Immature natural killer cell (primary cell): ENCODE results near the gene PRDX3. TPM values are rescaled to one million over a fixed set of nuclear protein-coding genes. Genes with fewer than 3 reads are reported as not detected.

Experiments
- DNase-seq, 3 donors: peaks; one replicate each; pipeline ENCODE4 v3.0.0; 2022; ENCODE audit warnings: mixed read lengths in 1 of 3
- H3K27ac Mint-ChIP-seq, 6 donors: one replicate each; pipeline ENCODE4 v1.8.0; 2020; ENCODE audit warnings: mixed read lengths in 6 of 6, mild to moderate bottlenecking in 5 of 6, inconsistent platforms in 4 of 6, moderate library complexity in 3 of 6
- H3K27me3 Mint-ChIP-seq, 3 donors: one replicate each; pipeline ENCODE4 v1.8.0; 2020 to 2021; ENCODE audit warnings: low read depth in 3 of 3, mild to moderate bottlenecking in 3 of 3, mixed read lengths in 3 of 3, moderate library complexity in 3 of 3, inconsistent platforms in 1 of 3
- H3K36me3 Mint-ChIP-seq, 3 donors: one replicate each; pipeline ENCODE4 v1.8.0; 2020; ENCODE audit warnings: mixed read lengths in 3 of 3, inconsistent platforms in 2 of 3, mild to moderate bottlenecking in 2 of 3
- H3K4me1 Mint-ChIP-seq, 2 donors: one replicate each; pipeline ENCODE4 v1.8.0; 2020; ENCODE audit warnings: inconsistent platforms in 2 of 2, mild to moderate bottlenecking in 2 of 2, mixed read lengths in 2 of 2, moderate library complexity in 1 of 2
- H3K4me3 Mint-ChIP-seq, 5 donors: one replicate each; pipeline ENCODE4 v1.8.0; 2020; ENCODE audit warnings: mild to moderate bottlenecking in 5 of 5, mixed read lengths in 5 of 5, inconsistent platforms in 3 of 5, moderate library complexity in 3 of 5
- H3K9me3 Mint-ChIP-seq, 6 donors: one replicate each; pipeline ENCODE4 v1.8.0; 2020; ENCODE audit warnings: mild to moderate bottlenecking in 6 of 6, mixed read lengths in 6 of 6, inconsistent platforms in 4 of 6, moderate library complexity in 3 of 6
- polyA plus RNA-seq, 3 donors: library from polyadenylated mRNA; unstranded; fragments of 300-500 nt; fragmentation: Illumina TruSeq; gene quantifications; one replicate each; pipeline ENCODE4 v1.2.3, GENCODE V29; 2021

Gene PRDX3
- polyA plus RNA-seq, result 10 to 100 TPM; 61.6 to 99.8 (median 76.5) TPM

DNA sequence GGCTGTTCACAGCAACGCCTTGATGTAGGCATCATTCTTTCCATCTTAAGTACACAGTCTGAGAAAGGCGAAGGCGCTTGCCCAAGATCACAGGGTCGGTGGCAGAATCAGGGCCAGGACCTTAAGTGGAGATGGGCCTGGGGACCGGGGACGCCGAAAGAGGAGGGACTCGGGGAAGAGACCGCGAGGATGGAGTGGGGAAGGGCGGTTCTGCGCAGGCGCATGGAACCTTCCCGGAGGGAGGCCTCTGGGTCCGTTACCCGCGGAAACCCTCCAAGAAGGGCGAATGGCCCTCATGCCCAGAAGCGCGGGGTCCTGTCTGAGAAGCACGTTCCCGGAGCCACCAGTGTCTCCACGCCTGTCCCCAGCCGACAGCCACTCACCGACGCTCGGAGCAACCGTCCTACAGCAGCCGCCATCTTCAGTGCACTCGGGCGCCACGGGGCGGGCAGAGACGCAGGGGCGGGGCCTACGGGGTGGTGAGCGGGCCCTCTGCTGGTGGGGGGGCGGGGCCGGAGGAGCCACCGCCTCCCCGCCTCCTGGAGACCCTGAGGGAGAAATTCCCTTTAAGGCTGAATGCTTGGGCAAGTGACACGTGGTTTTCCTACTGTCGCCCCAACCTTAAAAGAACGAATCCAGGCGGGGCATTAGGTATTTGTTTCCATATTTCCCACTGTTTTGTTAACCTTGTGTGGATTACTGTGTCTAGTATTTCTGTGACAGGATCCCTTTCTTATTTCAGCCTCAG is at the start of gene PRDX3:
Gene PRDX3 (minus strand): TSS at position 441 of the 748 bp plus-strand sequence. CDS start 22 bp downstream, at position 419.
- Mint-ChIP-seq H3K36me3 (peaks cover 0 to 5% (median 4%) of the 10 kb centered on the region in 3 donors), H3K4me1 (peaks cover 19 to 37% of the 10 kb centered on the region in 2 donors), H3K27ac (peak within 1 kb of the TSS; percentile 88 to 95 (median 91)), H3K4me3 (peak within 1 kb of the TSS; percentile 92 to 99 (median 95)), H3K27me3 (peaks cover 0 to 6% (median 2%) of the 10 kb centered on the region in 3 donors), H3K9me3 (peaks cover 0 to 2% (median 0%) of the 10 kb centered on the region in 6 donors)
- DNase-seq, result peak; percentile 85 to 88 (median 88)

DNA sequence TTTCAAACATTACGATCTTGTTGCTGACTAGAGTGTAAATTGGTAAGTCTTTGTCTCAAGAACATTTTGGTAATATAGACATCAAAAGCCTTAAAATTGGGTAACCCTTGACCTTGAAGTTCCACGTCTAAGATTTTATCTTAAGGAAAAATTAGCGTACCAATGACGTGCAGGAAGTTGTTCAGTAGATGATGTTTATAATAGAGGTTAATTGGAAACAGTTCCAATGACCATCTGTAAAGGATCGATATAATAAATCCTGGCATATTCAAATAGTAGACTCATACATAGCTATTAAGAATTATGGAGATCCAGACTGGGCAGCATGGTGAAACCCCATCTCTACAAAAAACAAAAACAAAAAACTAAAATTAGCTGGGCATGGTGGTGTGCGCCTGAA is 49.2 kb upstream of the PRDX3 start:
- Mint-ChIP-seq H3K4me3 (no peak overlapping the region), H3K9me3 (no peaks in the 10 kb centered on the region), H3K36me3 (peaks cover 0 to 4% (median 0%) of the 10 kb centered on the region in 3 donors), H3K27me3 (peaks cover 0 to 4% (median 2%) of the 10 kb centered on the region in 3 donors), H3K27ac (no peak overlapping the region), H3K4me1 (peaks cover 24 to 35% of the 10 kb centered on the region in 2 donors)
- DNase-seq, result no peak

DNA sequence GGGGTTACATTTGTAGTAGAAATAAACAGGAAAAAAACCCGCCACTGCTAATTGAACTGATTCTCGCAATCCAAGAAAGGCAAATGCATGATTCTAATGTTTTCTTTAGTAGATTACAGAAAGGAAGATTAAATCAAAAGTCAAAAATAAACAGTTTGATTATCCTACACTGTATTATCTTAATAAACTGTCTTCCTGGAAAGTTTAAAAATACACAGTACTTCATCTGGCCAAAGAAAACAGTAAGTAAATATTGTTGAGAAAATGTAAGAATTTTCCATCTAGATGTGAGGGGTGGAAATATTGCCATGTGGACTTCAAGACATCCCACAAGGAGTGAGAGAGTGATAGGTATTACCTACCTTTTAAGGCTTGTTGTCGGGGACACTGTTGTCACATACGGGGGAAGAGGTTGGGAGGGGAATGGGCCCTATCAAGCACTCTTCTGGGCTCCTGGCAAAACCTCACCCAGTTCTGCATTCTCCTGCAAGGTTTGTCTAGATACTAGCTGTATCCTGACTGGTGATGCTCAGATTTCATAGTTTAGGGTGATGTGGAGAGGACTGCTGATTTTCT is 46.6 kb upstream of the PRDX3 start:
- H3K9me3 Mint-ChIP-seq, result no peaks in the 10 kb centered on the region
- H3K36me3 Mint-ChIP-seq, result peaks cover 0 to 3% (median 0%) of the 10 kb centered on the region in 3 donors
- H3K4me1 Mint-ChIP-seq, result peaks cover 16 to 25% of the 10 kb centered on the region in 2 donors
- H3K27me3 Mint-ChIP-seq, result peaks cover 0 to 2% (median 2%) of the 10 kb centered on the region in 3 donors
- H3K27ac Mint-ChIP-seq, result peak overlapping the region in 1 of 6 donors; percentile 15
- DNase-seq, result no peak
- H3K4me3 Mint-ChIP-seq, result no peak overlapping the region

DNA sequence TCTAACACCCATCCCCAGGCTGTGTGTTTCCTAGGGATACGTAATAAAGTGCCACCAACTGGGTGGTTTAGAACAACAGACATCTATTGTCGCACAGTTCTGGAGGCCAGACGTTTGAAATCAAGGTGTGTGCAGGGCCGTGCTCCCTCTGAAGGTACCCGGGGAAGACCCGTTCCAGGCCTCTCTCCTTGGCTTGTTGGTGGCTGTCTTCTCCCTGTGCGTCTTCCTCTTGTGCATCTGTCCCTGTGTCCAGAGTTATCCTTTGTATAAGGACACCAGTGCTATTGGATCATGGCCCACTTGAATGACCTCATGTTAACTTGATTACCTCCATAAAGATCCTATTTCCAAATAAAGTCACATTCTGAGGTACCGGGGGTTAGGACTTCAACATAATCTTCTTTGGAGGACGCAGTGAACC is 44.4 kb upstream of the PRDX3 start:
- Mint-ChIP-seq H3K9me3 (no peaks in the 10 kb centered on the region), H3K27ac (peak overlapping the region in 1 of 6 donors; percentile 47), H3K27me3 (peaks cover 0 to 2% (median 0%) of the 10 kb centered on the region in 3 donors), H3K4me3 (no peak overlapping the region), H3K4me1 (peaks cover 9 to 21% of the 10 kb centered on the region in 2 donors), H3K36me3 (peaks cover 0 to 3% (median 0%) of the 10 kb centered on the region in 3 donors)
- no peak for DNase-seq

DNA sequence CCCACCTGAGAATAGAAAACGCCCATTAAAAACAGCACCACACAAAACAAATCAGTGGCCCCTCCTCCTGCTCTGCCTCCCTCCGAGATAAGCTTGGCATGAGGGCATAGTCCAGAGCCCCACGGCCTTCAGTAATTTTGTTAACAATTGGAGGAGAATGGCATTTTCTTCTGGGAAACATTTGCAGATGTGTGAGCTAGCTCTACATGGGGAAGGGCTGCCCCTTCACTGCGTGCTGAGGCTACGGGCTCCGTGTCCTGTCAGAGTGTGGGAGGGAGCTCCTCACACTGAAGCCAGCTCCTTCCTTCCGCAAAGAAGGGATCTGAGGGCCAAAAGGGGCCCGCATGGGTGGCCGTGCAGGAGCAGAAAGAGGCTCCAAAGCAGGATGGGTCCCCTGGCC is 43.9 kb upstream of the PRDX3 start:
- Mint-ChIP-seq H3K9me3 (no peaks in the 10 kb centered on the region), H3K27me3 (peaks cover 0 to 2% (median 0%) of the 10 kb centered on the region in 3 donors), H3K4me3 (no peak overlapping the region), H3K4me1 (peaks cover 9 to 21% of the 10 kb centered on the region in 2 donors), H3K27ac (no peak overlapping the region), H3K36me3 (peaks cover 0 to 3% (median 0%) of the 10 kb centered on the region in 3 donors)
- no peak for DNase-seq

DNA sequence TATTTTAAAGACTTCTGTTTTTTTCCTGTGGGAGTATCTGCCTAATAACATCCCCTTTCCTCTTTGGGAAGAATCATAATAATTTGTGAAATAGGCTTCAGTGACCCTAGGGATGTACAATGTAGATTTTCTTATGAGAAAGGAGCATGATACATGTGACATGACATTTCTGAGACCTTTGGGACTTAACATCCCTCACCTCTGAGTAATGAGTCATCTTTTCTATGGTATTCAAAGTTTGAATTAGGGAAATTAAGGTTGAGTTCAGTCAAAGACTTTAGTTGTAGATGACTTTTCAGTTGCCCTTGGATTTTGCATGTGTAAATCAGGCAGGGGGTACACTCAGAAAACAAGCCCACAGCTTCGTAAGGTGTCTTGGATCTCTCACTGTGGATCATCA is 43.1 kb upstream of the PRDX3 start:
- H3K27me3 Mint-ChIP-seq, result no peaks in the 10 kb centered on the region
- no peak for DNase-seq
- H3K36me3 Mint-ChIP-seq, result peaks cover 0 to 3% (median 0%) of the 10 kb centered on the region in 3 donors
- peak overlapping the region in 1 of 6 donors; percentile 12 for H3K27ac Mint-ChIP-seq
- no peaks in the 10 kb centered on the region for H3K9me3 Mint-ChIP-seq
- no peak overlapping the region for H3K4me3 Mint-ChIP-seq
- H3K4me1 Mint-ChIP-seq, result peaks cover 9 to 21% of the 10 kb centered on the region in 2 donors

DNA sequence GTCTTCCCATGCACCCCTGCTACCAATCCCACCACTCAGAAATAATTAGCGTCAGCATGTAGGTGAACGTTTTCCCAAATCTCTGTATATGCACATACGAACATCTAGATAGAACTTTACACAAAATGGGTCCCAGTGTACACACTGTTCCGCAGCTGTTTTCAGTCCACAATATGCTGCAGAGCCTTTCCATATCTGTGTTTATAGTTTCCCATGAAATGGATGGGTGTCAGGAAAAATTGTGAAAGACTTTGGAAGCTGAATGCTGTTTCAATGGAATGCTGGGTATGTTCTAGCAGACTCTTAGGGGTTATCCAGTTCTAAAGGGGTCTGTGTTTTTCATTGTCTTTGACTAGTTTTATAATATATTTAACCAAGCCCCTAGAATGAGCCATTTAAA is 42.6 kb upstream of the PRDX3 start:
- H3K27ac Mint-ChIP-seq, result peak overlapping the region in 2 of 6 donors; percentile 69 to 77
- H3K36me3 Mint-ChIP-seq, result peaks cover 0 to 3% (median 0%) of the 10 kb centered on the region in 3 donors
- H3K27me3 Mint-ChIP-seq, result peaks cover 0 to 2% (median 0%) of the 10 kb centered on the region in 3 donors
- H3K9me3 Mint-ChIP-seq, result no peaks in the 10 kb centered on the region
- peaks cover 9 to 21% of the 10 kb centered on the region in 2 donors for H3K4me1 Mint-ChIP-seq
- no peak for DNase-seq
- H3K4me3 Mint-ChIP-seq, result no peak overlapping the region

DNA sequence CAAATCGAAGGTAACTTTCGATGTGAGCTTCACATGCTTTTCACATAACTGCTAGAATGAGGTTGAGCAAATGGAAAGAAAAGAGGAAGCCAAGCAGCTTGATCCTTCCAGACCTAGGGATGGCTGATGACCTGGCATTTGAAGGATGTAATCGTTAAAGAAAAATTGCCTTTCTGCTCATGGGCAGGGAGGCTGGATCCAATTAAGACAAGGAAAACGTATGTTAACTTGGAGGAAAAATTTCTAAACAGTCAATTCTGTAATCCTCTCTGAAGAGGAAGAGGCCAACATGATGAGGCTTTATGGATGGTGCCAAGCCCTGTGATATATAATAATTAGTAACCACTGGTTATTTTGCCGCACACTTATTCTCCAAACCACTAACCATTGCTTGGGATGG is 41.3 kb upstream of the PRDX3 start:
- no peak overlapping the region for H3K27ac Mint-ChIP-seq
- peaks cover 0 to 3% (median 0%) of the 10 kb centered on the region in 3 donors for H3K36me3 Mint-ChIP-seq
- H3K27me3 Mint-ChIP-seq, result peaks cover 0 to 4% (median 0%) of the 10 kb centered on the region in 3 donors
- peaks cover 9 to 17% of the 10 kb centered on the region in 2 donors for H3K4me1 Mint-ChIP-seq
- H3K4me3 Mint-ChIP-seq, result no peak overlapping the region
- DNase-seq, result no peak
- H3K9me3 Mint-ChIP-seq, result no peaks in the 10 kb centered on the region

DNA sequence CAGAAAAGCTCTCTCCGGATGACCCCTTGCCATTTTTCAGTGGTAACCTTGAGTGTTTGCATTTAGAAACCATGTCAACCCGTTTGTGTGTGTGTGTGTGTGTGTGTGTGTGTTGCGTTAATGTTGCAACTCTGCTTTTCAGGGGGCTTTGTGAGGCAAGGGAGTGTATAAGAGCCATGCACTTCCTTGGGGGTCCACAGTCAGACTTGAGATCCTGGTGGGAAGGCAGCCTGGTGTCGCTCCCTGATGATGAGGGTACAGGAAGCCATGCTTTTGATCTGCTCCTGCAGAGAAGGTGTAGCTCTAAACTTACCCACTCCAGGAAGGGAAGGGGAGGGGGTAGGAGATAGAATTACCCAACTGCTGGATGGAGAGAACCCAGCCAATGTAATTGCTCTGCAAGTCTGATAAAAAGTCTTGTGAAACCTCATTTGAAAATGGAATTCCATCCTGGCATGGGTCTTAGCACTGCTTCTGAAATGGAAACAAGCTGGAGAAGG is 39.4 kb upstream of the PRDX3 start:
- Mint-ChIP-seq H3K9me3 (no peaks in the 10 kb centered on the region), H3K36me3 (peaks cover 0 to 3% (median 0%) of the 10 kb centered on the region in 3 donors), H3K4me1 (peaks cover 24% of the 10 kb centered on the region in 2 donors), H3K27ac (peak overlapping the region in 2 of 6 donors; percentile 55 to 72), H3K27me3 (peaks cover 0 to 4% (median 2%) of the 10 kb centered on the region in 3 donors), H3K4me3 (no peak overlapping the region)
- DNase-seq, result no peak

DNA sequence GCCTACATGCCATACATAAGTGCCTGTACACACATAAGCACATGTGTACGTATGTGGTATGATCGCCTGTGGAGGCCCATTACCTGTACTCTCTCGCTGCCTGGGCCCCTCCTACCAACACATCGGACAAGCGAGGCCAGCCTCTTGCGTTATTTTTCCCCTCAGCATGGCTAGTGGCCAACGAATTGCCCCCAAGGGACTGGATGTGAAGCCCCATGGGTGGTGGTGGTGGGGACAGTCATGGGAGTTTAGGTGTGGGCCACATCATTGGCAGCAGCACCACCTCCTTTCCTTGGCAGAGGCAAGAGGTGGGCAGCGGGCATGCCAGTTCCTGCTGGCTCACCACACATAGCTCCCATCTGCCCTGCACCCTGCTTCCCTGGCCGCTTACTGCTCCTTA is 38.8 kb upstream of the PRDX3 start:
- no peaks in the 10 kb centered on the region for H3K9me3 Mint-ChIP-seq
- peaks cover 0 to 3% (median 0%) of the 10 kb centered on the region in 3 donors for H3K36me3 Mint-ChIP-seq
- H3K4me3 Mint-ChIP-seq, result no peak overlapping the region
- H3K4me1 Mint-ChIP-seq, result peaks cover 27 to 28% of the 10 kb centered on the region in 2 donors
- peaks cover 0 to 4% (median 2%) of the 10 kb centered on the region in 3 donors for H3K27me3 Mint-ChIP-seq
- H3K27ac Mint-ChIP-seq, result no peak overlapping the region
- no peak for DNase-seq

DNA sequence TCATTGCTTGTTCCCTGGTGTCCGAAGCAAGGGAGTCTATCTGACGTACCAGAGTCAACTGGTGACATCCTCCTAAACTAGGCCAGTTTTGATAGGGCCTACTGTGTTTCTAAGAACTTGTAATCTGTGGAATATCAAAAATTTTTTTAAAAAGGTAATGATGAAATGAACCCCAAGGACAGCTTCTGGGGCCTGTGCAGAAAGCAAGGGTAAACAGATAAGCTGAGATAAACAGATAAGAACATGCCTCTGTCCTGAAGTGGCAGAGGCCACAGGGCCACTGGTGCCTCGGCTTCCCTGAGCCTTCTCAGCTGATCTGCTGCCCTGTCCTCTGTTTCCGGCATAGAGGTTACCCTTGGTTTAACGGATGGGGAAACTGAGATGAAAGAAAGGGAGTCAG is 37.5 kb upstream of the PRDX3 start:
- H3K27ac Mint-ChIP-seq, result no peak overlapping the region

DNA sequence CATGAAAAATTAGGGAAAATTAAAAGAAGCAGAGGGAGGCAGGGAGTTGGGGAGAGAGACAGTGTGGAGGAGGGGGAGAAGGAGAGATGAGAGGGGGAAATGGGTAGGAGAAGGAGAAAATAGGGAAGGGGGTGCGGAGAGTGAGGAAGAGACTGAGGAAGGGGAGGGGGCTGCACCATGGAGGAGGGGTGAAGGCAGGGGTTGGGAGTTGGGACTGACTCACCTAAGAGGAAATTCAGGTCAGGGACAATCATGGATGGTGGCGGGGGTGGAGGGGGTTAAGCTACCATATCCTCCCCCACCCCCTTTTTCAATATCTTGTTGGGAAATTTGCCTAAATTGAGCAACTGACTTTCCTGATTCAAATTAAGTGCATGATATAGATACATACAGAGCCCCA is 36.8 kb upstream of the PRDX3 start:
- H3K9me3 Mint-ChIP-seq, result no peaks in the 10 kb centered on the region
- H3K36me3 Mint-ChIP-seq, result no peaks in the 10 kb centered on the region
- no peak overlapping the region for H3K4me3 Mint-ChIP-seq
- H3K4me1 Mint-ChIP-seq, result peaks cover 36 to 37% of the 10 kb centered on the region in 2 donors
- peaks cover 0 to 4% (median 2%) of the 10 kb centered on the region in 3 donors for H3K27me3 Mint-ChIP-seq
- peak overlapping the region in 1 of 6 donors; percentile 54 for H3K27ac Mint-ChIP-seq
- DNase-seq, result no peak

More for the DNA sequence above, 37.5 kb upstream of the PRDX3 start:
- Mint-ChIP-seq H3K9me3 (no peaks in the 10 kb centered on the region), H3K4me3 (no peak overlapping the region), H3K27me3 (peaks cover 0 to 4% (median 2%) of the 10 kb centered on the region in 3 donors), H3K4me1 (peaks cover 31 to 36% of the 10 kb centered on the region in 2 donors), H3K36me3 (peaks cover 0 to 2% (median 0%) of the 10 kb centered on the region in 3 donors)
- DNase-seq, result no peak

DNA sequence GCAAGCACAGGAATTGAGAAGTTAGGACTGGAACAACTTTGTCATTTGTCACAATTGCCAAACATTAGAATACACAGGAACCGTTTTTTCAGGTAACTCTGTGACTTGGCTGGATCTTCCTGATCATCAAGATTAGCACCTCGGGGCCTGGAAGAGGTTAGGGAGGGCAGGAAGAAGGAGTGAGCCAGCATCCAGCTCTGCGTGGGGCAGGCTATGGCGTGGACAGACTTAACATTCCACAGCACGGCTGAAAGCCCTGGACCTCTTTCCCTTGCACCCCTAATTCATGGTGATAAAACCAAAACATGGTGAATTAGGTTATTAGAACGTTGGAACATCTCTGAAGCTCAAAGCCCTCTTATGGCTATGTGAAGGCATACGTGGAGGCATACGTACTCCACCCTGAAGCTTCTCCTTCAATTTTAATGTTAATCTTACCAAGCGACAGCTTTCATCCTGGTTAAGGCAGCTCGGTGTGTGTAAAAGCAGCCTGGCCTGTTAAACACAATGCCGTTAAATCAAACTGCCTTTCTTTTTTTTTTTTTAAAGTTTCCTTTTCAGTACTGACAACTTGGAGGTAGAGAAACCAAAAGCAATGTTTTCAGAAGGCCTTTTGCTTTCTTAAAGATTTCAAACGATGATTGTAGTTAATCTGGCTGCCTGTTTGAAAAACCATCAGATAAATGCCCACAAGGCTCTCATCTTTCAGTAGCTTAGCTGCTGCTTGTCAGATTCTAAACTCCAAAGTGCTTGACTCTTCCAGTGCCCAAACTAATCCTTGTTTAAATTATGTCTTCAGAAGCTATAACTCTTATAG is 33.2 kb upstream of the PRDX3 start:
- Mint-ChIP-seq H3K27me3 (peaks cover 2 to 17% (median 4%) of the 10 kb centered on the region in 3 donors), H3K27ac (peak overlapping the region; percentile 89 to 97 (median 93)), H3K9me3 (no peaks in the 10 kb centered on the region), H3K36me3 (no peaks in the 10 kb centered on the region), H3K4me1 (peaks cover 60 to 61% of the 10 kb centered on the region in 2 donors), H3K4me3 (peak overlapping the region; percentile 58 to 85 (median 75))
- DNase-seq, result peak; percentile 35 to 53 (median 41)
